OCI-LY7 (cell line): ENCODE measurements around the gene HDAC10.

Experiments
- CTCF ChIP-seq: fragments of 200-600 bp; sonication (generic); conservative IDR thresholded peaks from 2 replicates; pipeline ENCODE4 v1.5.1; 2014; ENCODE audit warnings: mild to moderate bottlenecking, antibody characterized with exemption, low read length, moderate library complexity, mixed read lengths
- EZH2phosphoT487 ChIP-seq: fragments of 200-600 bp; sonication (generic); IDR thresholded peaks from 2 replicates; pipeline ENCODE4 v1.6.1; 2018; ENCODE audit warnings: low read depth, borderline replicate concordance, mild to moderate bottlenecking, mixed run types, antibody characterized with exemption, low read length, moderate library complexity, mixed read lengths

GRCh38 chr22:50248196-50249081, 2.6 kb downstream of the HDAC10 start:
- TF ChIP-seq CTCF, result no peak
- no peak for TF ChIP-seq EZH2phosphoT487
